ENCODE measurements around the gene CDC42BPG.
"Not testable (repeated sequence)": the region's sequence is repeated elsewhere in the genome, so short reads cannot be mapped to it uniquely, and the experiment has no call there.

The CDC42BPG gene

GRCh38 chr11:64836448-64837072 is 7.9 kb downstream of the CDC42BPG start:
- no peak for DNase-seq (ENCODE audit: low spot score)
- FAIRE-seq: no peak

DNA sequence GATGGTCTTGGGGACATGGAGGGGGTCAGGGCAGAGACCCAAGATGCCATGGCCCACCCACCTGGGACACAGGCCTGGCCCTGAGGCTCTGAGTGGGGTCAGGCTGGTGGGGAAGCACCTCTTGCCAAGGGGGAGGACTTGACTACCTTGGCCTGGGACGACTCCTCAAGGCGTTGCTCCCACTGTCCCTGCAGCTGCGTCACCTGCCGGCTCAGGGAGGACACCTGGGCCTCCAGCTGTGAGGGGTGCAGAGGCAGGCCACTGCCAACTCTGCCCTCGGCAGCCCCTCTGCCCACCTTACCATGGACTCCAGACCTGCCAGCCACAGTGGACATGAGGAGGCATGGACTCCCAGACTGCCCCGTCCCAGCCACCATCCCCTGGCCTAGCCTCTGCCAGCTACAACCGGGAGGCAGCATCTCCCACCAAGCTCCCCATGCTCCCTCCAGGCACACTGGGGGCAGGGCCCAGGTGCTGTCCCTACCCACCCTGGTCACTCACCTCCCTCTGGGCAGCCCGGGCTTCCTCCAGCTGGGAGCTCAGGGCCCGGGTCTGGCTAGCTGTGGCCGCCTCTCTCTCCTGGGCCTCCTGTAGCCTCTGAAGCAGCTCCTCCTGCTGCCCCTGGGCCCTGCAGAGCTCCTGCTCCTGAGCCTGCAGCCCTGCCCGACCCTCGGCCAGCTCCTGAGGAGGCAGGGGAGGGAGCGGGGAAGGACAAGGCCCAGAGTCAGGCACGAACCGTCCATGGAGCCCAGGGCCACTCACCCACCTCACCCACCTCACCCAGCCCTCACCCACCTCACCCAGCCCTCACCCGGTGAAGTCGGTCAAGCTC is 8.6 kb downstream of the CDC42BPG start:
- no peak for DNase-seq (ENCODE audit: low spot score)
- no peak for FAIRE-seq

DNA sequence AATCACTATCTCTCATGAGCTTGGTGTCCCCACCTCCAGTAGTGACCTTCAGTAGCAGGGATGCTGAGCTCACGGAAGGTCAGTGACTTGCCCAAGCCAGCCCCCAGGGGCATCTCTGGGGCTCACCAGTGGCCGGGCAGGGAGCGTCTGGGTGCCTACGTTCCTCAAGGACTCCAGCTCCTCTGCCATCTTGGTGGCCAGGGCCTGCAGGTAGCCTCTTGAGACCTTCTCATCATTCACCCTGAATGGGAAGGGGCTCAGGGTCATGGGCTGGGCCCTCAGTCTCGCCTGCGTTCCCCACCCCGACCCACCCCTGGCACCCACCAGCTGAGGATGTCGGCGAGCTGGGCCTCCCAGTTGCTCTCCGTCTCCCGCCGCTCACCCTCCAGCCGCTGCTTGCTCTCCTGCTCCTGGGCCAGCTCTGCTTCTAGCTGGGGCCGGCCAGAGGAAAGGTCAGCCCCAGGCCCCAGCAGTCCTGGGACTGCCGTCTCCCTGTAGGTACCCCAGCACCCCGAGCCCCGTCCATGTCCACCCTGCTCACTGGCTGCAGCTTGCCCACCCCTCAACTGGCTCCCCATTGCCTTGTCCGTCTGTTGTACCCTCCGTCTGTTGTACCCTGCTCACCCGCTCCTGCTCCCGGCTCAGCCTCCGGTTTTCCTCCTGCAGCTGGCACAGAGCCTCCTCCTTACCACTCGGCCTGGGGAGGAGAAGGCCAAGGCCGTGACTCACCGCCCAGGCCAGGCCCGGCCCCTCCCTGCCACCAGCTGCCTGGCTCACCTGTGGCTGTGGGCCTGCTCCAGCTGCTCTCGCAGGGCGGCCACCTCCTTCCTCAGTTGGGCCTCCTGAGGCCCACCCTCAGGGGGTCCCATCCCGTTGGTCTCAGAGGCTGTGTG is 9.5 kb downstream of the CDC42BPG start:
- FAIRE-seq: peak; percentile 99
- peak; percentile 94 for DNase-seq (ENCODE audit: low spot score)

DNA sequence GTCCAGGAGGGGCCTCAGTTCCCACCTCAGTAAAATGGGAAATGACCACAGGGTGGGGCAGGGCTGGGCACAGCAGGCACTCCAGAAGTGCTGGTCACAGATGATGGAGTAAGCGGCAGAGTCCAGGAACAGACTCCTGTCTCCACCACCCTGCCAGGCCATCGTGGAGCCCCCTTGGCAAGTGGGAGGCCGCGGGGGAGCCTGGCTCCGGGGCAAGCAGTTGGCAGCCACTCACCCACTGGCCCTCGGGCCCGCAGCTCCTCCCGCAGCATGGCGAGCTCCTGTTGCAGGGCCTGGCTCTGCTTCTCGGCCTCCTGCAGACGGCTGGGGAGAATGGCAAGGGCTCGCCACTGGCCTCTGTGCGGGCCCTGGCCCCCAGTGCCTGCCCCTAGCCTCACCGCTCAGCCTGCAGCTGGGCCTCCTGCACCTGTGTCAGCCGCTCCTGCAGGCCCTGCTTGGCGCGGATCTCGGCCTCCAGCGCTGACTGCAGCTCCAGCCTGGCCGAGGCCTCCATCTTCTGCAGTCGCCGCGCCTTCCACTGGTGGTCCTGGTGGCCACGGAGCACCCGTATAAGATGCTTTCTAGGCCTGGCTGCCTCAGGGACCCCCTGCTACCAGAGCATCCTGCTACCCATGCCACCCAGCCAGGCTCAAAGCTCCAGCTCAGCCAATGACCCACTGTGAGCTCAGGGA is 10.3 kb downstream of the CDC42BPG start:
- FAIRE-seq: no peak
- DNase-seq (ENCODE audit: low spot score): no peak

DNA sequence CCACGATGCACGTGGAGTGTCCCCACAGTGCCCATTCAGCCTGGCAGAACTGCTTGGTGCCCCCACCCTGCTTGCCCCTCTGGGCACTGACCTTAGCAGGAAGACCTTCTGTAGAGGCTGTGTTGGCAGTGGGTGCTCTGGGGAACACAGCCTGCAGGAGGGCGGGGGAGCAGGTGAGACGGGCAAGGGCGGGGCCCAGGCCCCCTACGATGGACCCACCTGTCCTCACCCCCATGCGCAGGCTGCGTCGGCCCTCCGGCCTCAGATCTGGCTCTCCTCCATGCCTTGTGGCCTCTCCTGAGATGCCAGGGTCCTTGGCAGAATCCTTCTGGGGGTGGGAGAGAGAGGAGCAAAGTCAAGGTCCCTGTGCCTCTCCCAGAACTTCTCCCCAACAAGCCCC is 10.9 kb downstream of the CDC42BPG start:
- no peak for DNase-seq (ENCODE audit: low spot score)
- FAIRE-seq: no peak

DNA sequence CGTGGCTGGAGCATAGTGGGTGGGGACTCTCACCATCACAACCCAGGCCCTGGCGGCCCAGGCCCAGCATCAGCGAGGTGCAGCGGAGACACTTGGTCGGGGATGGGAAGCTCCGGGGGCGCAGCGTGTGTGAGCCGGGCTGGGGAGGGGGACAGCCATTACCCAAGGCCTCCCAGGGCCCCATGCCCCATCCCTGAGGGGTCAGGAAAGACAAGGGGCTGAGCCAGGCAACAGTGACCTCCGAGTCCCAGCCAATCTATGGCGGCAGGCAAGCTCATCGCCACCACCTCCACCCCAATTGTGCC is 11.3 kb downstream of the CDC42BPG start:
- no peak for FAIRE-seq
- DNase-seq (ENCODE audit: low spot score): no peak

DNA sequence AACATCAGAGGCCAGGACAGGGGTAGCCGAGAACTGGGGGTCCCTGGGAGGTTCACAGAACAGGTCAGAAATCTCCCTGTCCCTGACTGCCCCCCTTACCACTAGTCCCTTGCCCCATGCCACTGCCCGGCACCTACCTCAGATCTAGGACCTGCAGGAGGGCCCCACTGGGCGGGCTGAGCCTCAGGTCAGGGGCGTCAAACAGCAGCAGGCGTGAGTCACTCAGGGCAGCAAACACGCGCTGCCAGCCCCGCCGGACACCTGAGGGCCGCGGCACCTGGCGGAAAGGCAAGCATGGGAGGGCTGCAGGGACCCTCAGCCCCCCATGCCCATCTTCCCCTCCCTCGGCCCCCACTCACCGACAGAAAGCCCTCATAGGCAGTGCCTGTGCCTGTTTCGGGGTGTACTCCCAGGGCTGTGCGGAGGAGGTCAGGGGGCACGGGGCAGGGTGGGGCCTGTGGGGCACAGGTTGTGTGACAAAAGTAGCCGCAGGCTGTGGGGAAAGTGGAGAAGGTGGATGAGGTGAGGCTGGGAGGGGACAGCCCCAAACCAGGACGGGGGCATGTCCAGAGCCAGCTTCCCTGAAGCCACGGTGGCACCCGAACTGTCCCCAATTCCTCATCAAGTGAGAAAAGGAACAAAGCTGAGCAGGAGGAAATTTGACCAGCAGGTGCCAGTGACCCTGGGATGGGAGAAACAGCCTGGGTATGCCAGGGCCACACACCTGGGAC is 11.8 kb downstream of the CDC42BPG start:
- FAIRE-seq: no peak

GRCh38 chr11:64831411-64831891 is 13.0 kb downstream of the CDC42BPG start:
- no peak for DNase-seq (ENCODE audit: low spot score)
- FAIRE-seq: no peak

More for the DNA sequence above, 11.8 kb downstream of the CDC42BPG start:
- no peak for DNase-seq (ENCODE audit: low spot score)

GRCh38 chr11:64829536-64830251 is 14.8 kb downstream of the CDC42BPG start:
- DNase-seq (ENCODE audit: low spot score) (no peak), FAIRE-seq (no peak)

GRCh38 chr11:64827451-64827839 is 17.0 kb downstream of the CDC42BPG start:
- DNase-seq (ENCODE audit: low spot score) (no peak), FAIRE-seq (peak; percentile 40)

DNA sequence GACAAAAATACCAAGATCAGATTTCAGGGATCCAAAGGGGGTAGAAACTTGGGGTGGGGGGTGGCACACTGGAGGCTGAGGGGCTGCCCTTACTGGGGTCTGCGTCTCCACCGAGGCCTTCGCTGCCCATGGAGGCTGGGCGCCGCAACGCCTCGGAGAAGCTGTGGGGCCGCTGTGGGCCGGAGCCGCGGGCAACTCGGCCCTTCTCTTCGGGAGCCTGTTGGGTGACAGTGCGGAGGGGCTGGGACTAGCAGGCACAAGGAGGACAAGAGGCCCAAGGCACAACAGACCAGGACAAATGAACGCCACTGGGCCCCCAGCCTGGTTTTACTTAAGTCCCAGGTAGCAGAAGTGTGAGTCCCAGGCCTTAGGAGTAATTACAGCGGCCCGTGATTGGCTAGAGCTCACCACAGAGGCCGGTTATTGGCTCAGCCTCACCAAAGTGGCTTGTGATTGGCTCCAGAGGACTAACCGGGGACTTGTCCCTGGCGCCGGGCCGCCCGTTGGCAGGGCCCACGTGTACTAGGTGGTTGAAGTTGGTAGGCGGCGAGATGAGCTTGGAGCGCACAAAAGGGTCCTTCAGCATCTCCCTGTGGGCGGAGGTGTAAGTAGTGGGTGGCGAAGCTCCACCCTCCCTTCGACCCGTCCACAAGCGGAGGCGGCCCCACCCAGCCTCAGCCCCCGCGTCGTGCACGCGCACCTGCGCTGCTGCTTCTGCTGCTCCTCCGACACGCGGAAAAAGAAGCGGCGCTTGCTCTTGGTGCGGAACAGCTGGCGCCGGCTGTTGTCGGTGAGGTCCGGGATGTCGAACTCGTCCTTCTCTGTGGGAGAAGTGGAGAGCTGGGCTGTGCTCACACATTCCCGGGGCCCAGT is 17.6 kb downstream of the CDC42BPG start:
- no peak for FAIRE-seq

GRCh38 chr11:64826062-64826461 is 18.4 kb downstream of the CDC42BPG start:
- DNase-seq (ENCODE audit: low spot score) (no peak), FAIRE-seq (no peak)

More for the DNA sequence above, 17.6 kb downstream of the CDC42BPG start:
- no peak for DNase-seq (ENCODE audit: low spot score)

DNA sequence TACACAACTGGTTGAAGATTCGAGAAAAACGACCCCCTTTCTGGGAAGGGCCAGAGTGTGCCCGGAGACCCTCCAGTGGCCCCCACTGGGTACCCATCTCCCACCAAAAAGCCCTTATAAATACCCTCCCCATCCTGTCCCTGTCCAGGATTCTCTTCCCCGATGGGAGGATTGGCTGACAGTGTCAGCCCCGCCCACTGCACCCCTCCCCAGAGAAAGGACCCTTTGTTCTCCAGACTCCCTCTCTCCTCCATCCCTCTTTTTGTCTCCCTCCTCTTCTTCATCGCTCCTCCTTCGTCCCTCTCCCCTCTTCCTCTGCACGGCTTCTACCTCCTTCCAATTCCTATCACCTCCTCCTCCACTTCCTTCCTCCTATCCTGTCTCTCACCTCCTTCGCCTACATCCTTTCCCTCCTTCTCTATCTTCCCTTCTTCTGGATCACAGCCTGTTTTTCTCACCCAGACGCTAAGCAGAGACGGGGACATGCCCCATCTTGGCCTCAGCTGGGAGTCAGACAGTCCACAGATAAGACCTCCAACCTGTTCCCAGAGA is 20.8 kb downstream of the CDC42BPG start:
- DNase-seq (ENCODE audit: low spot score): no peak
- no peak for FAIRE-seq

DNA sequence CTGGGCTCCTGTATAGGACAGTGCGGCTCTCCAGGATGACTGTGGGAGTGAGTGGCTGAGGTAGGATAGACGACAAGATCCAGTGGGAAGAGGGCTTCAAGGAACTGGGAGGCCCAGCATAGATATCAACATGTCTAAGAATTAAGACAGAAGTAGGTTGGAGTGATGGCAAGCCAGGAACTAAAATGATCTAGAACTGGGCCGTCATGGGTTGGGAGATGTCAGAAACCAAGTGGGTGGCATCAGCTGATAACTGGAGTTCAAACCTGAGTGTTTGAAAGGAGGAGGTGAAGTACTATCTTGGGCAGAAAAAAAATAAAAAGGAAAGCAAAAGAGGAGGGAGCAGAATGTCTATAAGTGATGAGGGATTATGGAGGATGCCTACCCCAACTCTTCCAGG is 27.0 kb downstream of the CDC42BPG start:
- no peak for FAIRE-seq

DNA sequence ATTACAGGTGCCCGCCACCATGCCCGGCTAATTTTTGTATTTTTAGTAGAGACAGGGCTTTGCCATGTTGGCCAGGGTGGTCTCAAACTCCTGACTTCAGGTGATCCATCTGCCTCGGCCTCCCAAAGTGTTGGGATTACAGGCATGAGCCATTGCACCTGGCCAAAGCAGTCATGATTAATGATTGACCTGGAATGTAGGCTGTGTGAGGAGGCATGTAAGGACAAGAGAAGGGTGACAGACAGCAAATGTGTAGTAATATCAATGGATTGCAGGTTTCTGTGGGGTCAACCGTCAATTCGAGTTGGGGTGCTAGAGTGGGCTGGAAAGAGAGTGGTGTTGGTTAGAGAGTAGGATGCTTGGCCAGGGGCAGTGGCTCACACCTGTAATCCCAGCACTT is 29.0 kb downstream of the CDC42BPG start:
- DNase-seq (ENCODE audit: low spot score); FAIRE-seq: not testable (repeated sequence)

More for the DNA sequence above, 27.0 kb downstream of the CDC42BPG start:
- DNase-seq (ENCODE audit: low spot score): no peak

GRCh38 chr11:64814712-64815187 is 29.7 kb downstream of the CDC42BPG start:
- FAIRE-seq (no peak), DNase-seq (ENCODE audit: low spot score) (no peak)

DNA sequence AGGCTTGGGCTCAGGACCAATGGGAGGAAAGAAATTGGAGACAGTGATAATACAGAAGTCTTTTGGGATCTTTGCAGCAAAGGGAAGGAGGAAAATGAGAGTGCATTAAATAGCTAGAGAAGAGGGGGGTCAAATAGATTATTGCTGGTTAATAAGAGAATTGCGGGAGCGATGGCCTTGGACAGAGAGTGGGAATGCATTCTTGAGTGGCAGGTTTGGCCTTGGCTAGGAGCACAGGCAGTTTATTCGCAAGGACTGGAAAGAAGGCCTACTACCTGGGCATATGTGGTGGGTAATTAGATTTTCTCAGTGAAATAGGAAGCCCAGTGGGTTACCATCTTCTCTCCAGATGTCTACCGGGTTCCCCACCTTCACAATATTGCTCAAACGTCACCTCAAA is 30.6 kb downstream of the CDC42BPG start:
- no peak for FAIRE-seq

GRCh38 chr11:64810891-64811272 is 33.6 kb downstream of the CDC42BPG start:
- FAIRE-seq: no peak
- DNase-seq (ENCODE audit: low spot score): no peak

More for the DNA sequence above, 30.6 kb downstream of the CDC42BPG start:
- DNase-seq (ENCODE audit: low spot score): no peak

Measured in urothelium cell line (cell line).